Raji (cell line): ENCODE measurements around the gene RPL22.

Source experiments
- POLR2A ChIP-seq: IDR thresholded peaks from 2 replicates; pipeline ENCODE4 v1.6.1; 2011; ENCODE audit warnings: low read depth, low read length, control low read depth; ENCODE audit not compliant: insufficient read depth

RPL22 gene

GRCh38 chr1:6174621-6175410 is 24.6 kb downstream of the RPL22 start:
- TF ChIP-seq POLR2A: no peak

DNA sequence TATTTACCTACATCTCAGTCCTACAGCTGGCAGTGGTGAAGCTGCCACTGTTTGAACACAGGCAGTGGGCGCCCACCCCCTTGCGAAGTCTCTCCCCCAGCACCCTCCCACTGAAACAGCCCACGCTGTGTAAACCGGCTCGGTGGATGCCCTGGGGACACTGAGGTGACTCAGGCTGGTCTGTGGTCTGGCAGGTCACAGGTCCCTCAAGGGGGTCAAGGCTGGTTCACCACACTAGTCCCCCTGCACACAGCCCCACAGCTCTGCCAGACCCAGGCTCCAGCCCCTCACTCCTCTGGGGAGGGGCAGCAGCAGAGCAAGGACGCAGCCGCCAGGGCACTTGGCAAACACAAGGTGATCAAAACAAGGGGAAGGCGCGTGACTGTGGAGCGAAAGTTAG is 26.8 kb downstream of the RPL22 start:
- TF ChIP-seq POLR2A: no peak

DNA sequence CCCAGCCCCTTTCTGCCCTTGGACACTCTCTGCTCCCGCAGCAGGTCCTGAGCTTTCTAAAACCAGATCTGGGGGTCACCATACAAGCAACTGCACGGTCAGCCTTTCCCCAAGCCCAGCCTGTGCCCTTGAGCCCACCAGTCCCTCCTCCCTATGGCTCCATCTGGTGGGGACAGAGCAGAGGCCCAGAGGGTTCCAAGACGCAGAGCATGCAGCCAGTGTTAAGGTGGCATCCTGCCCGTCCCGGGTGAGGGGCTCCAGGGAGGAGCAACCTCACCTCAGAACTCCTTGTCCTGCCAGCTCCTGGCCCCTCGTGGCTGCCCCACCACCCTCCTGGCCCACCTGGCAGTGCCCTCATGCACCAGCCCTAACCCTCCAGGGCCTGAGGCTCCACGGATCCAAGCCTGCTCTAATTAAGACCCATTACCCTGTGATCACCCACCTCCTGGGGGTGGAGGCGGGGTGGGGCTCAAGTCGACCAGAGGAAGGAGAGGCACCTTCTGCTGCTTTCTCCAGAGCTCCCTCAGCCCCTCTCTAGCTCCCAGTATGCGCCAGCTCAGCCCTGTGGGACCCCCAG is 27.8 kb downstream of the RPL22 start:
- no peak for TF ChIP-seq POLR2A

DNA sequence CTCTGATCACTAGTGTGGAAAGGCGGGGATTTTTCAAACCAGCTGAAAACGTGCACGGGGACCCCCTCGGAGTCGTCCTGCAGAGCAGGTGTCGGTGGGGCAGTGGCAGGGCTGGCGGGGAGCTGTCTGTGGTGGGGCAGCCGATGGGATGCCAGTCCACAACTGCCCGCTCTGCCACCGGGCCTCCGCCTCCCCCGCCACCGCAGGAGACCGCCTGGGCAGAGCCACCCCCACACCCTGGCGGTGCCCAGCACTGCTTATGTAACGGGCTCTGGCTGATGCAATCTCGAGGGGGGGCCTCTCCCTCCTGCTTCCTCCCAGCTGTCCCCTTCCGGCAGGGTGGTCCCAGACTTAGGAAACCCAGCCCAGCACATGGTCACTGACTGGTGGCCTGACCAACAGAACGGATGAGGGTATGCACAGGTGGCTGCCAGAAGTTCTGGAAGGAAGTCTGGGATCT is 28.6 kb downstream of the RPL22 start:
- no peak for TF ChIP-seq POLR2A

GRCh38 chr1:6170116-6170741 is 29.2 kb downstream of the RPL22 start:
- TF ChIP-seq POLR2A: no peak

- no peak for TF ChIP-seq POLR2A
Measured at GRCh38 chr1:6168947-6169586, 30.3 kb downstream of the RPL22 start.

DNA sequence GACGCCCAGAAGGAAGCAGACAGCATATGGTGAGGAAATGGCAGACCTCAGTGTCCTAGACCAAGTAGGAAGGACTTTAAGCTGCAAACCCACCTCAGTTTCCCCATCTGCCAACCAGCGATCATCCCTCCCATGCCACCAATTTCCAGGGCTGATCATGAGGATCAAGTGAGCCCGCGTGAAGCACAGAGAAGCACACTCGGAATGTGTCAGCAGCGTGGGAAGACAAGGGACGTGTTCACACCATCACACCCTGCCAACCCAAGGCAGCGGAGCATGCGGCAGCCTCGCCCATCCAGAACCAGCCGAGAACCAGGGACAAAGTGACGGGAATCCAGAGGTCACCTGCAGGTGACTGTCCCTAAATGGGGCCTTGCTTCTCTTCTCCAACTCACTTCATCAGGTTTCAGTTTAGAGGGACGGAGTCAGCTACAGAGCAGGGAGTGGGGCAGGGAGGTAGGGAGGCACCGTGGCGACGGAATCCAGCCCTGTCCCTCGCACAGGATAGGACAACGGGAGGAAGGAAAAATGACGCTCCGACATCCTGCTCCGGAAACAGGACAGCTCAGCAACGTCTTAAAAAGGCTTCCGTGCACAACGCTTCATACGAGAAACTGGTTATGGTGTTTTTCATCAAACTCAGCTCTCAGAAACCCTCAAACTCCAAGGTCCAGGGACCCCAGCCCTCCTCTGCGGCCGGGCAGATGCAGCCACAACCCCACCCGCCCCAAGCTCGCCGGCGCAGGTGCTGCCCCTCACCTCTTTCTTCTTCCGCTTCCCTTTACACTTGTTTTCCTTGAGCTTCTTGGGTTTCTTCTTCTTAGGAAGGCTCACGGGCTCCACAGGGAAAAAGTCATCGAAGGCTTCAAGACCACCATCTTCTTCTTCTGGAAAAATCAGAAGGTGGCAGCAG is 31.7 kb downstream of the RPL22 start:
- no peak for TF ChIP-seq POLR2A

- no peak for TF ChIP-seq POLR2A
Measured at GRCh38 chr1:6166655-6167390, 32.6 kb downstream of the RPL22 start.

- no peak for TF ChIP-seq POLR2A
Measured at GRCh38 chr1:6166221-6166620, 33.2 kb downstream of the RPL22 start.

GRCh38 chr1:6165441-6165985 is 33.9 kb downstream of the RPL22 start:
- TF ChIP-seq POLR2A: no peak

DNA sequence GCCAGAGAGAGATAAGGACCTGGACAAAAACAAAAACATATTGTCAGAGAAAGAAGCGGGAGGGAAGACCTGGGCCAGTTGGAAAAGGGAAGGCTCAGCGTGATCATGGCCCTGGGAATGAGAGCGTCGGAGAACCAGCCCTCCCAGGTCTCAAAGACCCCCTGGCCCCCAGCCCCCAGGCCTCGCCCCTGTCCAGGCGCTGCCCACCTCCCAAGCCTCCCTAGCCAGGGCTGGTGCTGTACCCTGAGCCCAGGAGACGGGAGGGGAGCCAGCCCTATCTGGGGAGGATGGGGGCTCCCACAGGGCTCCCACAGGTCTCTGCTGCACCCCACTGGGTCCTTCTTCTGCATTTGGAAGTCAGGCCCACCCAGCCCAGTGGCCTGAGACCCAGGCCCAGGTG is 34.4 kb downstream of the RPL22 start:
- TF ChIP-seq POLR2A: no peak

GRCh38 chr1:6163973-6164617 is 35.3 kb downstream of the RPL22 start:
- TF ChIP-seq POLR2A: no peak

GRCh38 chr1:6163191-6163972 is 36.0 kb downstream of the RPL22 start:
- TF ChIP-seq POLR2A: no peak

- no peak for TF ChIP-seq POLR2A
Measured at GRCh38 chr1:6162773-6163172, 36.6 kb downstream of the RPL22 start.
